Measurements from ENCODE around the gene NFATC1.

The NFATC1 gene

DNA sequence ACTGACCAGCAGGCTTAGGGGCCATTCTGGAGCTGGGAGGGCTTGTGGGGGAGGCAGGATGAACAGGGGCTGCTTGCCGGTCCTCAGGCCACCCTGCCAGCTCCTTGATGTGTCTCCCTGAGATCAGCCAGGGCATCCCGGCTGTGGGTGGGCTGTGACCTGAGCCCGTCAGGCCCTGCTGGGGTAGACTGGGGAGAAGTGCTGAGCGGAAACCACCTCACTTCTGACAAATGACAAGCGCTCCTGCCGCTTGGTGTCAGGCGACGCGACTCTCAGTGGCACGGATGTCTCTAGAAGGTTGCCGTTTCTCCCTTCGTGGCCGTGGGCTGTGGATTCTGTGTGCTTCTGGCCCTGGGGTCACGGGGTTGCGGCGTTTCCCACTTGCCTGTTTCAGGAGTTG, 45.7 kb downstream of the NFATC1 start:
- no peak for DNase-seq

DNA sequence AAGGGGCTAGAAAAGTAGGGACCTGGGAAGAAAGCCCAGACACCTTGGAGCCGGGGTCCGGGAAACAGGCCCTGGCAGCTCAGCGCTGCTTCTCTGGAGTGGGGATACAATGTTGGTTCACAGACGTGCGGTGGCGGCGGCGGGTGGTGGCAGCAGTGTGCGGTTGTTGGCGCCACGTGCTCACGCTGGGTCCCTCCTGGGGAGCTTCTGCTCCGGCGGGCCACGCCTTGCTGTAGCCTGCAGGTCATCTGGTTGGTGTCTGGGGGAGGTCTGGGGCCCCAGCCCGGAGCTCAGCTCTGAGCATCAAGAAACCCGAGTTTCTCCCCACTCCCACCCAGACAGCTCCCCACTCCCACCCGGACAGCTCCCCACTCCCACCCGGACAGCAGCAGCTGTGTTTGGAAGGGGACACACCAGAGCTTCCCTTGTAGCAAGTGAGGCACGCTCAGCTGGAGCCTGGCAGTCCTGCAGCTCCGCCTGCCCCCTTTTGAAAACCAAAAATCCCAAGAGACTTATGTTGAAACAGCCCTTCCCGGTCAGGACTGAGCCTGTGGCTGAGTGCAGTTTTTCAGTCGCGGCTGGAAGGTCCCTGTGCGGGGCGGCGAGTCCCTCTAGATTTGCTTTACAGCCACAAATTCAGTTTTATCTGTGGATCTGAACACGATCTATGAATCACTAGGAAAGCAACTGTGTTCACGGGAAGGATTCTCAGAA, 46.9 kb downstream of the NFATC1 start:
- DNase-seq: no peak

DNA sequence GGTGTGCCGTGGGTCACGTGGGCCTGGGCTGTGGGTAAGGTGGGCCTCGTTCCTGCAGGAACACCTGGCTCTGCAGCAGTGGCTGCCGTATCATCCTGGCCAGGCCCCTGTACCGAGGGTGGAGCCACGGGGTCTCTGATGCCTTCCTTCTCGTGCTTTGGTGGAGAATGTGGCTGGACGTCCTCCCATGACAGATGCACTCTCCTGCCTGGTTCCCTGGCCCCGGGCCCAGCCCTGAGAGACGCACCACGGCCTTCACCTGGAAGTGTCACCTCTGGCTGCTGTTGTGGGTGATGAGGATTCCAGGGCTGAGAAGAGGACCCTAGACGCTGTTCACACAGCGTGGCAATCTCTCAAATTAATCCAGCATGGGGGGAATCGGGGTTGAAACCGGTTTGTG, 49.5 kb downstream of the NFATC1 start:
- no peak for DNase-seq

DNA sequence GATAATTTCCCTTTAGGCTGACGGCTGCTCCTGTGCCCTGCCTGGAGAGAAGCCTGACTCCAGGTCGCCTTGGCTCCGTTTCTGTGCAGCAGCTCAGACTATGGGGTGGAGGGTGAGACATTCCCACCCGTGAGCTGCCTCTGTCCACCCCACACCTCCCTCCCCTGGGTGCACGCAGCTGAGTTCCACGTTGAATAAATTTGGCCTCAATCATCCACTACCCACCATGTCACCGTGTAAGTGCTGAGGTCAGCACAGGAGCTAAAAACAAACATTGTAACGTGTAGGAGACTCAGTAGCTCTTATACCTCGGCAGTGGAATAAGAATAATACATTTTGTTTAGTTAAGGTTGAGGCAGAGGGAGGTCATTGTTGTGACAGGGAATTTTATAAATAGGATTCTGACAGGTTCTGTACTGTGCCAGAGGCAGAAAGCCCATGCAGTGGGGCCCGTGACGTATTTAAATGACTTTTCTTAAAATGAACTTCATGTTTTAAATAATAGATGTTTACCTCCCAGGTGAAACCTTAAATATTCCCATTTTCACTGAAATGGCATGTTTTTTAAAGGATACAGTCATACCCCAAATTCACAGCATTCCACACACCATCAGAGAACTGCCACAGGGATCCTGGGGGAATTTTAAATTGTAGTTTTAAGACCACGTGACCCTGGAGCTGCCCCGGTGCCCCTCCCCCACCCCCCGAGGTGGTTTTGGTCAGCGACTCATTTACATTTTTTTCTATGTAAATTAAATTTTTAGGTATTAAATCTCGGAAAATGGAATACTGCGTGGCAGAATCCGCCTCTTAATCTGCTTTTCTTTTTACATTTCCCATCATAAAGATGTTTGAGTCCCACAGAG, 50.2 kb downstream of the NFATC1 start:
- no peak for DNase-seq

DNA sequence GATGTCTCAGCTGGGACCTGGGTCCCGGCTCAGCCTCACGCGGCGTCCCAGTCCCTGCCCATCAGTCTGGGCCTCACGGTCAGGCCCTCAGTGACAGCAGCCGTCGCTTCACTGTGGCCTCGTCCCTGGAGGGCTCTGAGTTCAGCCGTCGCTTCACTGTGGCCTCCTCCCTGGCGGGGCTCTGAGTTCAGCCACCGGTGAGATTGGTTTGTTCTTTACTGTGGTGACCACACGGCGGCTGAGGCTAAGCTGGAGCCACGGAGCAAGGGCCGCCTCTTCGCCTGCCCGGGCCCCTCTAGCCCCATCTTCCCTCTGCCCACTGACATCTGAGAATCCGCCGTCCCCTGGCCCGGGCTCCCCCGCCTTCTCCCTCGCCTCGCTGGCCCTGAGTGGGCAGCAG, 51.2 kb downstream of the NFATC1 start:
- DNase-seq: no peak

DNA sequence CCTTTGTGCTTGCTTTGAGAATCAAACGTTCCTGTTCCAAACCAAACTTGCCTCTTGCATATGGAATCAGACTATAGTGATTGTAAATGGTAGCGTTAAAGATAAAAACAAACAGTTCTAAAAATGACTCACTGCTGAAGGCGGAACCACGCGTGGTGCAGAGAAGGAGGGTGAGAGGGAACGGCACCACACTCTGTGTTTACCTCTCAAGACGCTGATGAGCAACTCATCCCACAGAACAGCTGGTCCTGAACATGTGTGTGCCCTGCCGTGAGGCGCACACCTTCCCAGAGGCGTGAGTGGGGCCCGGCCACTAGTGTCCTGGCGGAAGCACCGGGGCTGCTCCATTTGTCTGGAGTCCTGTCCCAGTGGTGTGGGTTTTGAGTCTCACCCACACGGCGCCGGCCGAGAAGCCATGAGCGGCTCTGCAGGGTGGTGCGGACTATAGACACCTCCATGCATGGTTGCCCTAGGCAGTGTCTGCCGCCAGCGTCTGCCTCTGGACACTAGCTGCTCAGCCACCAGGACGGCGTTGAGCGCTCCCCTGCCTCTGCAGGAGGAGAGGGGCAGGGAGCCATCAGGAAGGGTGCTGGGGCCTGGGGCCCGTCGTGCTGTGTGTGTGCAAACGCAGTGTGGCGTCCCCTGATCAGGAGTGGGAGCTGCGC, 52.1 kb downstream of the NFATC1 start:
- DNase-seq: no peak

DNA sequence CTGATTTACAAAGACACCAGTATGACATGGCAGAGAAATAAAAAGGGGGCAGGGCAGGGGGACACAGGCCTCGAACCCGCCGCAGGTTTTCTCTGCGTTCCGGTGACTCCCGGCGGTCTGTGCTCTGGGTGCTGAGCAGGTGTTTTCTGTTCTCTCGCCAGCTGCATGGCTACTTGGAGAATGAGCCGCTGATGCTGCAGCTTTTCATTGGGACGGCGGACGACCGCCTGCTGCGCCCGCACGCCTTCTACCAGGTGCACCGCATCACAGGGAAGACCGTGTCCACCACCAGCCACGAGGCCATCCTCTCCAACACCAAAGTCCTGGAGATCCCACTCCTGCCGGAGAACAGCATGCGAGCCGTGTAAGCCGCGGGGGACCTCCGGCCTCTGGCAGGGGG, 52.9 kb downstream of the NFATC1 start:
- no peak for DNase-seq

DNA sequence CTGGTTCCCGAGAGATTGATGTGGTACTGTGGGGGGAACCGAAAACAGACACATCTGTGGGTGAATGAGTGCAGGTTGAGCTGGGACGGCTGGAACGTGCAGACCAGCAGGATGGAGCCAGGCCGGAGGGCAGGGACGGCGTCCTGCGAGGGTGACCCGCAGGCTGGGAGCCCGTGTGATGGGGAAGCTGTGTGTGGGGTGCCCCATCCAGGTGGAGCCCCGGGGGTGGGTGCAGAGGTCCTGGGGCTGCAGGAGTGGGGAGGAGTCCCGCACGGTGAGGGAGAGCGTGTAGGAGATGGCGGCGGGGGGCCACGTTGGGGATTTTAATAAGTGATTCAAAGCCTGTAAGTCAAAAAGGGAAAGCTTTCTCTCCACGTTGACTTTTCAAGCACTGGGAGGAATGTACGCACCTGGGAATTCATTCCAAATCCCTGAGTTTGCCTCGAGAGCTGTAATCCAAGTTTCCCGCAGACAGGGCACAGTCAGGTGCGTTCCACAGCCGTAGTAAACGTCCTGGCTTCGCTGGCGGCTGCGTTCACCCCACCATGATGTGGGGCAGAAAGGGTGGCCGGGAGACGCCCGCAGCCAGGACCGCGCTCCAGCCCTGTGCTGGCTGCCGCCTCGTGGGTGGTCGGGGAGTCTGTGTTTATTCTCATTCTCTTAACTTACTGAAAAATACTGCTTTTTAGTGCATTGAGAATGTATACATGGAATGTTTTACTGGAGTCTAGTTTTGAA, 54.0 kb downstream of the NFATC1 start:
- DNase-seq: no peak

DNA sequence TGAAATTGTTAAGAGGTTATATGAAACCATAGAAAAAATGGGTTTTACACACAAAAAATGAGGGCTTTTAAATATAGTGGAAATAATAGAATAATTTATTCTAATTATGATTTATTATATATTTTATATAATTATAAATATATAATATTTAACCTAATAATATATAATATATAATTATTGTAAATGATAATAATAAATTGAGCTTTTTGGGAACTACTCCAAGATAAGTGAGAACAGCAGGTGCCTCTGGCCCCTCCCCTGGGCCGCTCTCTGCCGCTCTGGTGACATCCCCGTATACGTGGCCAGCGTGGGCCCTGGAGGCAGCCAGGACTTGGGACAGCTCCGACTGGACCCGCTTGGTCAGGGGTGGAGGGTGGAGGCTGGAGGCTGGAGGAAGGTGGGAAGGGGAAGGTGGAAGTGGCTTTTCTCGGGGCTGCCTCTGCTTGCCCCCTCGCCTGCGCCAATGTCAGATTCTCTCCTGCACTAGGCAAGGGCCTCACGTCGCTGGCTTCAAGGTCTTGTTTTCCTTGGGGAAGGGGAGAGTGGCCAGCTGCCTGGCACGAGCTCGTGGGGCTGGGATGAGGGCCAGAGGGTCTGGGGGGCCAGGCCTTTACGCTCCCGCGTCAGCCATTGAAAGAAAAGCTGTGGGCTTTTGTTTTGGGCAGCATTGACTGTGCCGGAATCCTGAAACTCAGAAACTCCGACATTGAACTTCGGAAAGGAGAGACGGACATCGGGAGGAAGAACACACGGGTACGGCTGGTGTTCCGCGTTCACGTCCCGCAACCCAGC, 54.8 kb downstream of the NFATC1 start:
- DNase-seq: no peak

DNA sequence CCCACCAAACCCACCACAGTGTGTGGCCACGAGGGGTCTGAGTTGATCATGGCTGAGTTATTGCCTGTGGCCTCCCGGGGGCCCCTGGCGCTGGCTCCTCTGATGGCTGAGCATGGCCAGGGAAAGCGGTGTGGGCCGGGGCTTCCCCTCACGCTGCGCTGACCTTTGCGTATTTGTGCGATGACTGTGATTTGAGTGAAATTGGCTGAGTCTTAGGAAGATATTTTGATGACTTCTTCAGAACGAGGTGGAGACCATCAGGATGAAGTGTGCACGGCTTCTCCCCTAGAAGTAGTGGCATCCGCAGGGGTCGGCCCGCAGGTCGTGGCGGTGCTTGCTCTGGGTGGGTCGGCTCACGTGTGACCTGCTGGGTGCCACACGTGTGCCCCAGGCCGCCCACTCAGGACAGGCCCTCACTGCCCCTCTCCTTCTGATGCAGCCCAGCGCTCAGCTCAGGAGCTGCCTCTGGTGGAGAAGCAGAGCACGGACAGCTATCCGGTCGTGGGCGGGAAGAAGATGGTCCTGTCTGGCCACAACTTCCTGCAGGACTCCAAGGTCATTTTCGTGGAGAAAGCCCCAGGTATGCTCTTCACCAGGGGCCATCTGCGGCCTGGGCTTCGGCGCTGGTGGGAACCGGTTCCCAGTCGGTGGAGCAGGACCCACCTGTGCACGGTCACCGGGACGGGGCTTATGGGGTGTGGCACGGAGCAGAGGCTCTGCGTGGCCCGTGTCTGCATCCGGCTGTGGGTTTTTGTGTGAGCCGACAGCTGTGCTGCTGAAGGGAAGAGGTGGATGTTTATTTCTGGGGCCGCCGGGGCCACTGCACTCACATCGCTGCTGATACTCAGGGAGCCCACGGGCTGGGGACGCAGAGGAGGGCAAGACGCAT, 55.8 kb downstream of the NFATC1 start:
- DNase-seq: no peak

DNA sequence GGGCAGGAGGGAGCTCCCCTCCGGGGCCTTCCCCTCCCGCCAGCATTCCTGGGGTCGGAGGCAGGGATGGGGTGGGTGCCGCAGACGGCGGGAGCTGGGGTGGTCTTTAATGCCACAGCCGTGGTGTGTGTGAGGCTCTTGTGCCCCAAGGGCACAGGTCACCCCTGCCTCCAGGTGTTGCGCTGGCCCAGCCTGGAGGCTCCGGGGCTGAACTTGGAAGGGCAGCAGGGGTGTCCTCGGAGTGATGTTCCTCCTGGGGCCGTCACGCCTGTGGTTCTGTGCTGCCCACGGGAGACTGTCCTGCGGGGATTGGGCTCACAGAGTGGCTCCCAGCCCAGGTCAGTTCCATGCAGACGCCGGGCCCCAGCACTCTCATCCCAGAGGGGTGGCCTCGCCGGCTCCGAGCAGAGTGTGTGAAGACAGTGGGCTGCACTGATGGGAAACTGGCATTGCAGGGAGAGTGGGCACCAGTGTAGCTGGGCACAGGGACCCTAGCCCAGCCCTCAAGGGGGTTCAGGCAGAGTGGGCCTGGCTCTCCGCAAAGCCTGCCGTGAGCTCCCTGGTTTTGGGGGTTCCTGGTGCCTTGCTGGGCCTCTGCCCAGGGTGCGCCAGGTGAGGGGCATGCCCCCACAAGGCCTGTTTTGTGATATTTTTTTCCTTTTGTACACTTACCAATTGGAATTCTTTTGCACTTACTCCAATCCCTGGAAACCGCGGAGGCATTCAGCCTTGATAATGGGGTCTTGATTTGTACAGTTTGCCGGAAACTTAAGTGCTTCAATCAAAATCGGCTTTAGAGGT, 56.7 kb downstream of the NFATC1 start:
- DNase-seq: no peak

DNA sequence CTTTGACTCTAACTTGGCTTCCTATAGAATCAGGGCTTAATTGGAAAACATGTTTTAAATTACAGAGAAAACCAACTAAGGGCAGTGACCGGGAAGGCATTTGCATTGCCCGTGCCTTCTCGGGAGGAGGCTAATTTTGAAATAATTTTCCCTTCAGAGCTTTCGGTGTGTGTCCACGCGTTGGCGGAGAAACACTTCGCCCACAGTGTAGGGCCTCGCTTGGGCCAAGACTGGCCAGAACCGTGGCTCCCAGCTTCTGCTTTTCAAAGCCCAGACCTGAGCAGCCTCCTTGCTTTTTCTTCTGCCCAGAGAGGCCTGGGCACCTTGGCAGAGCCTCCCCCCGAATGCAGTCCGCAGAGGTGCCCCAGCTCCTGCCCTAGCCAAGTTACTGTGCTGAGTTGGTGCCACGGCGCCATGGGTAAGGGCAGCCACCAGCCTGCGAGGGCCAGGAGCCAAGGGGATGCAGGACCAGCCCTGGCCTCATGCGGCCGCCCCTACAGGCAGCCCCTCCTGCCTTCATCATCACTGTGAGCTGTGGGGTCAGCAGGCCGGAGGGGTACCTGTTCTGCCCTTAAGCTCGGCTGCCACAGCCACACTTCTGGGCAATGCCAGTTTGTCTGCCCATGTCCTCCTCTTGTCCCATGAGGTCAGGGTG, 57.4 kb downstream of the NFATC1 start:
- DNase-seq: no peak

DNA sequence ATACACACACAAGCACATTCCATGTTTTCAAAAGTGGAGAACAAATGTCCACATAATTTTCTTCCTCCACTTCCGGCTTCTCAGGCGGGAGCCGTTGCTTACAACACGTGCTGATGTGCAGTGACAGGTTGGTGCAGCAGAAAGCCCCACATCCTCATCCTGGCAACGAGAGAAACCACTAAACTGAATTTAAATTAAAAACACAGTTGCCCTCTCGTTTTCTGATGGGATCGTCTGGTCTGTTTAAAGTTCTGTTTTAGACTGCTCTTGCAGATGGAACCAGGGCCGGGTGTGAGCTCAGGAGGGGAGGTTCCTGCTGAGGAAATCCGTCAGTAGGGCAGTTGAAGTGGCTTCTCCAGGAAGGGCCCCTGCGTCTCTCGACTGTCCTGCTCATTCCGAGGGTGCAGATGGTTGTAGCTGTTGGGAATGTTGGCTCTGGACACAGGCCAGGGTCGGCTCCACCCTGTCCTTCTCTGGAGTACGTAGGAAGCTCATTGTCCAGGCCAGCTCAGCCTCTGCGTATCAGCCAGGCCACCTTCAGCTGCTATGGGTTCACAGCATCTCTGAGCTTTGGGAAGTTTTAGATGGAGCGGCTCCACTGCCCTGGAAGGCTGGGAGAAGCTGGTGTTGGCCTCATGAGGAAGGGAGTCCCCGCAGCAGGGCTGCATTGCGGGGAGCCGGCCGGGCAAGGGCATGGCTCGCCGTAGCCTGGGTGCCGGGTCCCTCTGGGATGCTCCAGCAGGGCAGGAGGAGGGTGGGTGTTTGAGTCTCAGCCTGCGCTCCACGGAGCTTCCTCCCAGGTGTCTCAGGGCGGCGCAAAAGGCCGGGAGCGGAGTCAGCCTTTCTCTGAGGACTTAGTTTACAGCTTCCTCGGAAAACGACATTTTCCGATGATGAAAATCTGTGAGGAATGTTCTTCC, 58.3 kb downstream of the NFATC1 start:
- DNase-seq: no peak

DNA sequence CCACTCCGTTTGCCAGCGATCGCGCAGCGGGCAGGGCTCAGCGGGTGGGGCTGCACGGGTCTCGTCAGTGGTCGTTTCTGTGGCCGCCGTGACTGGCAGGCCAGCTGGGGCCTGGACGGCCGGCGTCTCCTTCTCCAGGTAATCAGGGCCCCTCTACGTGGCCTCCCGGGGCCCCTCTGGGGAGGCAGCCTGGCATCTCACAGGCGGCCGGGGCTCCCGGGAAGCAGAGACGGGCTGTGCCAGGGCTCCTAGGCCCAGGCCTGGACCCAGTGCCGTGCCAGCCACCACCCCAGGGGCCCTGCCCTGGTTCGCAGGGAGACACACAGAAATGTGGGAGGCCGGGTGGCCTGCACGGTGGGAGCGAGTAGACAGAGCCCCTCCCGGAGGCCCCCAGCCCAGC, 59.5 kb downstream of the NFATC1 start:
- no peak for DNase-seq

DNA sequence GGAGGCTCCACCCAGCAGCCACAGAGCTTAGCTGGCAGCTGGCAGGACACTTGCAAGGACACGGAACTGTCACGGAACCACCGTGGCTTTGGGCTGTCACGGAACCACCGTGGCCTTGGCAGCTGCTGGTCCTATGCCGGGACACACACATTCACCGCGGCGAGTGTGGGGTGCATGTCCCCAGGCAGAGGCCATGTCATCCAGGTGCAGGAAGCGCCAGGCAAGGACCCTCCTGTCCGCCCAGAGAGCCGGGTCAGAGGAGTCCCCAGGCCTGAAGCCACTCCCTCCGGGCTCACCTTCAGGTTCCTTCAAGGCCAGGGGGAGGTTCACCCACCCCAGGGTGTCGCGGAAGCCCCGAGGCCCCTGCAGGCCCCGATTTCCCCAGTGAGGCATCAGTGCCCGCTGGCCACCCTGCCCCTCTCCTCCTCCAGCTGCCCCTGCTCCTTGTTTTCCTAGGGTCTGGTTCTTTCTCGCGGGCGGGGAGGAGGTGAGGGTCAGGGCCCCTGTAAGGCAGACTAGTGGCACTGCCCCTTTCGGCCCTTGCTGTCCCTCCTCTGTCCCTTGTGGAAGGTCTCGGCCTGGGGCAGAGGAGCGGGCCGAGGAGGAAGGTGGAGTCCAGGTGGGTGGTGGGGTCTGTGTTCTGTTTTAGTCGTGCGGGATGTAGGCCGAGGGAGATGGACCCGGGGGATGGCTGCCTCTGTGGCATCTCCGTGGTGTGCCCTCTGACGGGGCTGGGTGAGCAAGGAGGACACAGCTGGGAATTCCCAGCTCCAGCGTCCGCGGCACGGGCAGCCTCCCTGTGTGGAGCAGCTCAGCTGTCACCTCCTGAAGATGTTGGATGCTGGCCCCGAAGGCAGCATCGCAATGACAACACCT, 60.6 kb downstream of the NFATC1 start:
- DNase-seq: no peak

DNA sequence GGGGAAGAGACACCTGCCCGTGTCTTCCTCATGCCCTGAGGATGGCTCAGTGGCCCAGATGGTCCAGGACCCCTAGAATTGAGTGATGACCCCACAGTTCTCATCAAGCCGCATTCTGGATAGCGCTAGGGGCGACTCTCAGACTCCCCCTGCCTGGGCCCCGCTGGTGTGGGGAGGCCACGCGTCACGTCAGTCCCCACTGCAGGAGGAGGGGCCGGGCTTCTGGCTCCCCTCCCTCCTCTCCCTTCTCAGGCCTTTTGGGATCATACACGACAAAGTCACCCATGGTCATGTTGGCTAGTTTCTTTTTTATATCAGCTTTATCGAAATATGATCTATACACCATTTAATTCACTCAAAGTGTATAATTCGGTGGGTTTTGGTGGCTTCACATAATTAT, 61.5 kb downstream of the NFATC1 start:
- DNase-seq: no peak

DNA sequence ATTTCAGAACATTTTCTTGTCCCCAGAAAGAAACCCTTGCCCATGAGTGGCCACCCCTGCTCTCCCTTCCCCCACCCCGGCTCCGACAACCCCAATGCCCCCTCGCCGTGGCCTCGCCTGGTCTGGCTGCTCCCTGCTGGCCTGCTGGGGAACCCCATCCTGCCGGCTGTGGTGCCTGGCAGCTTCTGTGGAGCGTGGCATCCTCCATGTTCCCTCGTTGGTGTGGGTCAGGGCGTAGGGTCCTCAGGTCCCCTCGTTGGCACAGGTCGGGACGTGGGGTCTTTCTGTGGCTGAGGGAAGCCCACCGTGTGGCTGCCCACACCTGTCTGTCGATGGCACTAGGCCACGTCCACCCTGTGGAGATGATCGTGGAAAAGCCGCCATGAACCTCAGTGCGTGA, 61.9 kb downstream of the NFATC1 start:
- DNase-seq: no peak
